ENCODE data around the gene TMEFF2.
"Not testable (repeated sequence)": the region's sequence is repeated elsewhere in the genome, so short reads cannot be mapped to it uniquely, and the experiment has no call there.

Gene TMEFF2

DNA sequence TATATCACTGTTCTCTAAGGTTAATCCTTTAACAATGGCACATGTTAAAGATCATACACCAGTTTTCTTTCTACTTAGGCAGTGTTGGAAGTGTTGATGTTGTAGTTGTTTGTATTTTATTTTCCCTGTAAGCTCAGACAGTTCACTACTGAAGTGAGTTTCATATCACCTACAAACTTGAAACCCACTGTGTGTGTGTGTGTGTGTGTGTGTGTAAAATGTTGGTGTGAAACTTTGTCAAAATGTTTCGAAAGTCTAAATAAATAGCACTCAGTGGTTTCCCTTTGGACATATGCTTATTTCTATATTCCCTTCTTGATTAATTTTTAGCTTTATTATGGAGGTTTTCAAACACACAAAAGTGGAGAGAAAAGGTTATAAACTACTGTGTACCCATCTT lies 268.1 kb downstream of the TMEFF2 start:
- Histone ChIP-seq H3K79me1 (ENCODE audit: low read depth, low read length) (no peaks in the 10 kb centered on the region), H3K27ac (replicated peaks; ENCODE audit: low read length) (no peak overlapping the region), H2AFZ (ENCODE audit: low read length) (no peak overlapping the region), H3K36me3 (replicated peaks in 1 of 2; ENCODE audit: control insufficient read depth in 2 of 2, insufficient read depth in 2 of 2, low read length in 2 of 2) (no peaks in the 10 kb centered on the region), H2BK5ac (ENCODE audit: low read length) (no peak overlapping the region), H2AK5ac (ENCODE audit: low read depth, low read length) (no peak overlapping the region), H2BK12ac (ENCODE audit: low read length) (no peak overlapping the region), H3K4me1 (ENCODE audit: control insufficient read depth in 2 of 2, insufficient read depth in 1 of 2, low read depth in 1 of 2, low read length in 2 of 2) (peaks cover 10 to 22% of the 10 kb centered on the region in 2 donors), H2BK120ac (ENCODE audit: low read depth, low read length) (no peak overlapping the region), H3K23ac (ENCODE audit: low read depth, low read length, poor library complexity) (no peak overlapping the region), H3K14ac (ENCODE audit: low read length) (no peak overlapping the region), H2BK15ac (ENCODE audit: low read length) (no peak overlapping the region), H4K8ac (ENCODE audit: low read depth, low read length) (no peak overlapping the region), H3K18ac (ENCODE audit: low read length) (no peak overlapping the region), H3K9ac (ENCODE audit: low read depth, low read length, poor library complexity) (no peak overlapping the region), H3K4me2 (ENCODE audit: insufficient read depth, low read length, poor library complexity, severe bottlenecking) (no peak overlapping the region), H3K4ac (ENCODE audit: low read length) (no peak overlapping the region), H3K27me3 (ENCODE audit: control insufficient read depth in 3 of 3, insufficient read depth in 3 of 3, low read depth in 1 of 3, low read length in 3 of 3) (no peaks in the 10 kb centered on the region), H3K4me3 (ENCODE audit: low read length in 2 of 2) (no peak overlapping the region), H4K91ac (ENCODE audit: low read depth, low read length, poor library complexity) (no peak overlapping the region), H3K9me3 (replicated peaks in 1 of 2; ENCODE audit: control insufficient read depth in 2 of 2, insufficient read depth in 1 of 2, low read depth in 1 of 2, low read length in 2 of 2) (no peaks in the 10 kb centered on the region)
- no peak for DNase-seq (ENCODE audit: low spot score)
- WGBS, 2 donors (ENCODE audit: extremely low coverage in 2 of 2, insufficient read length in 2 of 2, insufficient replicate concordance in 1 of 2), result no CpG with 5 or more reads among the region's 1 CpG

DNA sequence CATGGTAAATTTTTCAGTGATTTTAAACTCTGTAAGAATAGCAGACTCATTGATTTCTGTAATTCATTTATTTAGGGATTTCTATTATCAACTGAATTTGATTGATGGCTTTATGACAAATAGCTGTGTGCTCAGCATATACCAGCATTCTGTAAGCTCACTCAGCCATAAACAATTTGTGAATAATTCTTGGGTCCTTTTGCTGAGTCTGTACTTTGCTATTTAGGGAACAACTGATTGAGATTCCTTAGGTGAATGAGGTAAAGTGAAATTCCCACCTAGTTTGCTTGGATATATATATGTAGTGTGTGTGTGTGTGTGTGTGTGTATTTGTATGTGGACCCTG lies 271.1 kb downstream of the TMEFF2 start:
- no peak overlapping the region for H3K14ac ChIP-seq (ENCODE audit: low read length)
- peaks cover 8 to 22% of the 10 kb centered on the region in 2 donors for H3K4me1 ChIP-seq (ENCODE audit: control insufficient read depth in 2 of 2, insufficient read depth in 1 of 2, low read depth in 1 of 2, low read length in 2 of 2)
- DNase-seq (ENCODE audit: low spot score), result no peak
- no peak overlapping the region for H3K4me2 ChIP-seq (ENCODE audit: insufficient read depth, low read length, poor library complexity, severe bottlenecking)
- no peak overlapping the region for H4K8ac ChIP-seq (ENCODE audit: low read depth, low read length)
- H3K9ac ChIP-seq (ENCODE audit: low read depth, low read length, poor library complexity), result no peak overlapping the region
- no peaks in the 10 kb centered on the region for H3K27me3 ChIP-seq (ENCODE audit: control insufficient read depth in 3 of 3, insufficient read depth in 3 of 3, low read depth in 1 of 3, low read length in 3 of 3)
- H3K9me3 ChIP-seq (replicated peaks in 1 of 2; ENCODE audit: control insufficient read depth in 2 of 2, insufficient read depth in 1 of 2, low read depth in 1 of 2, low read length in 2 of 2), result peaks cover 0 to 3% of the 10 kb centered on the region in 2 donors
- no peak overlapping the region for H2BK15ac ChIP-seq (ENCODE audit: low read length)
- no peak overlapping the region for H3K4me3 ChIP-seq (ENCODE audit: low read length in 2 of 2)
- no peaks in the 10 kb centered on the region for H3K36me3 ChIP-seq (replicated peaks in 1 of 2; ENCODE audit: control insufficient read depth in 2 of 2, insufficient read depth in 2 of 2, low read length in 2 of 2)
- H2BK12ac ChIP-seq (ENCODE audit: low read length), result no peak overlapping the region
- H2BK120ac ChIP-seq (ENCODE audit: low read depth, low read length), result no peak overlapping the region
- H2BK5ac ChIP-seq (ENCODE audit: low read length), result no peak overlapping the region
- H2AFZ ChIP-seq (ENCODE audit: low read length), result no peak overlapping the region
- H2AK5ac ChIP-seq (ENCODE audit: low read depth, low read length), result no peak overlapping the region
- H3K27ac ChIP-seq (replicated peaks; ENCODE audit: low read length), result peak overlapping the region; percentile 11
- no peak overlapping the region for H3K18ac ChIP-seq (ENCODE audit: low read length)
- H4K91ac ChIP-seq (ENCODE audit: low read depth, low read length, poor library complexity), result no peak overlapping the region
- no peaks in the 10 kb centered on the region for H3K79me1 ChIP-seq (ENCODE audit: low read depth, low read length)
- H3K4ac ChIP-seq (ENCODE audit: low read length), result no peak overlapping the region
- H3K23ac ChIP-seq (ENCODE audit: low read depth, low read length, poor library complexity), result no peak overlapping the region

DNA sequence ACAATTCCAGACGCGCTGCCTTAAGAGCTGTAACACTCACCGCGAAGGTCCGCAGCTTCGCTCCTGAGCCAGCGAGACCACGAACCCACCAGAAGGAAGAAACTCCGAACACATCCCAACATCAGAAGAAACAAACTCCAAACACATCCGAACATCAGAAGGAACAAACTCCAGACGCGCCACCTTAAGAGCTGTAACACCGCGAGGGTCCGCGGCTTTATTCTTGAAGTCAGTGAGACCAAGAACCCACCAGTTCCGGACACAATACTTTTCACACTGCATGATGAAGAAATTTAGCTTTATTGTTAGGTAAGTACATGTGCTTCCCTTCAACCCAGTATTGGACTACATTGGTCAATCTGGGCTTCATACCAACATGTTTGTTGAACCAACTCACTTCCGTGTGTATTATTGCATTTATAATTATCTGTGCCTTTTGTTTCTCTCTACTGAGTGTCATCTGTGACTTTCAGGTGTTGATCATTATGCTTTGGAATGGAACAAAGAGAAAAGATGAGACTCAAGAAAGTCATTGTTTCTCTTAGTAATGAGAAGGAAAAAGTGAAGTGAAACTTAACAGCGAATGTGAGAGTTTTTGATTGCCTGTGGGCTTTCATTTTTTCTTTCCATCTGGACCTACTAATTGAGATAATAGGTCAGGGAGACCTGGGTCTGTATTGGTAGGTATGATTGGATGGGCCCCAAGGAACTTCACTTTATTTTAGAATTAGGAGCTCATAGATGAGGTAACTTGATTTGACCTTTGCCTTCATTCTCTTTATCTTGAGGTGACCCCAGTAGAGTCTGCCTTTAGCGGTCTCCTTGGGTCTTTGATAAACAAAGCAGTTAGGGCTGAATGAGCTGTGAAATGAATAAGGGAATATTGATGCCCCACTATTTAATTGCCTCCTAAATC lies 271.7 kb downstream of the TMEFF2 start:
- no peak overlapping the region for H4K8ac ChIP-seq (ENCODE audit: low read depth, low read length)
- H2BK120ac ChIP-seq (ENCODE audit: low read depth, low read length), result no peak overlapping the region
- no peak overlapping the region for H2BK15ac ChIP-seq (ENCODE audit: low read length)
- no peak for DNase-seq (ENCODE audit: low spot score)
- no peak overlapping the region for H3K14ac ChIP-seq (ENCODE audit: low read length)
- H2AFZ ChIP-seq (ENCODE audit: low read length), result no peak overlapping the region
- WGBS, 2 donors (ENCODE audit: extremely low coverage in 2 of 2, insufficient read length in 2 of 2, insufficient replicate concordance in 1 of 2), result no CpG with 5 or more reads among the region's 20 CpGs
- no peak overlapping the region for H2AK5ac ChIP-seq (ENCODE audit: low read depth, low read length)
- H3K9ac ChIP-seq (ENCODE audit: low read depth, low read length, poor library complexity), result no peak overlapping the region
- H2BK5ac ChIP-seq (ENCODE audit: low read length), result no peak overlapping the region
- no peaks in the 10 kb centered on the region for H3K79me1 ChIP-seq (ENCODE audit: low read depth, low read length)
- H2BK12ac ChIP-seq (ENCODE audit: low read length), result no peak overlapping the region
- H3K36me3 ChIP-seq (replicated peaks in 1 of 2; ENCODE audit: control insufficient read depth in 2 of 2, insufficient read depth in 2 of 2, low read length in 2 of 2), result no peaks in the 10 kb centered on the region
- H3K18ac ChIP-seq (ENCODE audit: low read length), result peak overlapping the region; percentile 85
- no peak overlapping the region for H4K91ac ChIP-seq (ENCODE audit: low read depth, low read length, poor library complexity)
- no peak overlapping the region for H3K4me3 ChIP-seq (ENCODE audit: low read length in 2 of 2)
- H3K4me1 ChIP-seq (ENCODE audit: control insufficient read depth in 2 of 2, insufficient read depth in 1 of 2, low read depth in 1 of 2, low read length in 2 of 2), result peaks cover 6 to 20% of the 10 kb centered on the region in 2 donors
- peaks cover 0 to 3% of the 10 kb centered on the region in 2 donors for H3K9me3 ChIP-seq (replicated peaks in 1 of 2; ENCODE audit: control insufficient read depth in 2 of 2, insufficient read depth in 1 of 2, low read depth in 1 of 2, low read length in 2 of 2)
- no peak overlapping the region for H3K4me2 ChIP-seq (ENCODE audit: insufficient read depth, low read length, poor library complexity, severe bottlenecking)
- H3K23ac ChIP-seq (ENCODE audit: low read depth, low read length, poor library complexity), result no peak overlapping the region
- no peaks in the 10 kb centered on the region for H3K27me3 ChIP-seq (ENCODE audit: control insufficient read depth in 3 of 3, insufficient read depth in 3 of 3, low read depth in 1 of 3, low read length in 3 of 3)
- peak overlapping the region; percentile 1 for H3K27ac ChIP-seq (replicated peaks; ENCODE audit: low read length)
- H3K4ac ChIP-seq (ENCODE audit: low read length), result no peak overlapping the region

DNA sequence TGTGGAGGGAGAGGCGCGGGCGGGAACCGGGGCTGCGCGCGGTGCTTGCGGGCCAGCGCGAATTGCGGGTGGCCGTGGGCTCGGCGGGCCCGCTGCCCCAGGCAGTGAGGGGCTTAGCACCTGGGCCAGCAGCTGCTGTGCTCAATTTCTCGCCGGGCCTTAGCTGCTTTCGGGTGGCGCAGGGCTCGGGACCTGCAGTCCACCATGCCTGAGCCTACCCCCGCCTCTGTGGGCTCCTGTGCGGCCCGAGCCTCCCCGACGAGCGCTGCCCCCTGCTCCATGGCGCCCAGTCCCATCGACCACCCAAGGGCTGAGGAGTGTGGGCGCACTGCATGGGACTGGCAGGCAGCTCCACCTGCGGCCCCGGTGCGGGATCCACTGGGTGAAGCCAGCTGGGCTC lies 273.1 kb downstream of the TMEFF2 start:
- H3K36me3 ChIP-seq (replicated peaks in 1 of 2; ENCODE audit: control insufficient read depth in 2 of 2, insufficient read depth in 2 of 2, low read length in 2 of 2); H3K18ac ChIP-seq (ENCODE audit: low read length); H2BK120ac ChIP-seq (ENCODE audit: low read depth, low read length); H4K91ac ChIP-seq (ENCODE audit: low read depth, low read length, poor library complexity); H3K27ac ChIP-seq (replicated peaks; ENCODE audit: low read length); H3K4ac ChIP-seq (ENCODE audit: low read length); H2BK12ac ChIP-seq (ENCODE audit: low read length); H3K4me3 ChIP-seq (ENCODE audit: low read length in 2 of 2); H3K27me3 ChIP-seq (ENCODE audit: control insufficient read depth in 3 of 3, insufficient read depth in 3 of 3, low read depth in 1 of 3, low read length in 3 of 3); H3K14ac ChIP-seq (ENCODE audit: low read length); H2AFZ ChIP-seq (ENCODE audit: low read length); H3K4me2 ChIP-seq (ENCODE audit: insufficient read depth, low read length, poor library complexity, severe bottlenecking); DNase-seq (ENCODE audit: low spot score); H2BK5ac ChIP-seq (ENCODE audit: low read length); H3K79me1 ChIP-seq (ENCODE audit: low read depth, low read length); H2BK15ac ChIP-seq (ENCODE audit: low read length); H3K9ac ChIP-seq (ENCODE audit: low read depth, low read length, poor library complexity); H2AK5ac ChIP-seq (ENCODE audit: low read depth, low read length); H3K23ac ChIP-seq (ENCODE audit: low read depth, low read length, poor library complexity); H3K9me3 ChIP-seq (replicated peaks in 1 of 2; ENCODE audit: control insufficient read depth in 2 of 2, insufficient read depth in 1 of 2, low read depth in 1 of 2, low read length in 2 of 2); H4K8ac ChIP-seq (ENCODE audit: low read depth, low read length): not testable (repeated sequence)
- no CpG with 5 or more reads among the region's 32 CpGs for WGBS, 2 donors (ENCODE audit: extremely low coverage in 2 of 2, insufficient read length in 2 of 2, insufficient replicate concordance in 1 of 2)
- H3K4me1 ChIP-seq (ENCODE audit: control insufficient read depth in 2 of 2, insufficient read depth in 1 of 2, low read depth in 1 of 2, low read length in 2 of 2), result peaks cover 0 to 12% of the 10 kb centered on the region in 2 donors

Data from neuronal stem cell (in vitro differentiated cells).